ENCODE results near the gene CDK5.

GRCh38 chr7:151075978-151076426 is 18.3 kb upstream of the CDK5 start:
- no peak for TF ChIP-seq EZH2 (IDR thresholded peaks at IDR 0.05; ENCODE audit: borderline replicate concordance, low read depth, low read length, poor library complexity, severe bottlenecking)
- no peak for TF ChIP-seq CTCF (conservative IDR thresholded peaks at IDR 0.05; ENCODE audit: low read depth, low read length)
